Upper lobe of left lung (tissue), 4 donors: ENCODE data around the gene KLHL11.

Source experiments
- EP300 ChIP-seq, 4 donors: sonication (generic); formaldehyde crosslinking; IDR thresholded peaks; one replicate each; pipeline ENCODE4 v1.5.1; 2017; ENCODE audit warnings: antibody characterized with exemption in 4 of 4, control low read depth in 2 of 4
- POLR2A ChIP-seq, 4 donors: fragments of 450-650 bp; IDR thresholded peaks; one replicate each; pipeline ENCODE4 v1.5.1; 2016 to 2017; ENCODE audit warnings: antibody characterized with exemption in 4 of 4, mild to moderate bottlenecking in 2 of 4
- POLR2AphosphoS5 ChIP-seq, 2 donors: sonication (generic); formaldehyde crosslinking; IDR thresholded peaks; one replicate each; pipeline ENCODE4 v1.5.1; 2017; ENCODE audit warnings: antibody characterized with exemption in 2 of 2
- TF ChIP-seq, protein P1 (sequence below), 6 experiments: fragments of 450-650 bp in 4 of 6; fragments of 200-600 bp in 2 of 6; sonication (generic) in 2 of 6; IDR thresholded peaks; one replicate each; pipeline ENCODE4 v1.5.1; 2016 to 2019; ENCODE audit warnings: antibody characterized with exemption in 6 of 6

DNA sequence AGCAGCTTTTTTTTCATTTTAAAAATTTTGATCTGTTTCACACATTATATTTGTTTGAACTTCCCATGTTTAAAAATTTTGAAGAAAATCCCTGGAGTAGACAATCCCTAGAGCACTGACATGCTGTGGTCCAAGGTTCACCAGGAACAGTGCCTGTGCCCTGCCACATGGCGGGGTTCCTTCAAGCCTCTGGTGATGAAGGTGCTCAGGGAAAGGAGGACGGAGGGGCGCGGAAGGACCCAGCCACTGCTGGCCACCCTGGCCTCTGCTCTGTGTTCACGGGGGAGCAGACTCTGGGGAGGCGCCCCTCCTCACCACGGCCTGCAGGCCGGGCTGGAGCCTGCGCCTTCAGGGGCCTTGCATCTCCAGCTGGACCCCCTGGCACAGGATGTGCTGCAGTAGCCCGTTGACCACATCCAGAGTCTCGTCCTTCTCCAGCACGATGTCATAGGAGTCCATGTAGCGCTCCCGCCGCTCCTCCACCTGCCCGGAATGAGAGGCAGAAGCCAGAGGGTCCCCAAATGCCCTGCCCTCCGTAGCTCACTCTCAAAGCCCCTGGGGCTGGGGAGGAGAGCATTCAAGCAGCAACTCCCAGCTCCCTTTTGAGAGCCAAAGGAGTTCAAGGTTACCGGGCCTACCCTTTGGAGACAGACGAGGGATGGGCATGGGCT is 39.9 kb downstream of the KLHL11 start:
- no peak for TF ChIP-seq POLR2AphosphoS5 (IDR thresholded peaks at IDR 0.05)
- TF ChIP-seq, protein P1, sequence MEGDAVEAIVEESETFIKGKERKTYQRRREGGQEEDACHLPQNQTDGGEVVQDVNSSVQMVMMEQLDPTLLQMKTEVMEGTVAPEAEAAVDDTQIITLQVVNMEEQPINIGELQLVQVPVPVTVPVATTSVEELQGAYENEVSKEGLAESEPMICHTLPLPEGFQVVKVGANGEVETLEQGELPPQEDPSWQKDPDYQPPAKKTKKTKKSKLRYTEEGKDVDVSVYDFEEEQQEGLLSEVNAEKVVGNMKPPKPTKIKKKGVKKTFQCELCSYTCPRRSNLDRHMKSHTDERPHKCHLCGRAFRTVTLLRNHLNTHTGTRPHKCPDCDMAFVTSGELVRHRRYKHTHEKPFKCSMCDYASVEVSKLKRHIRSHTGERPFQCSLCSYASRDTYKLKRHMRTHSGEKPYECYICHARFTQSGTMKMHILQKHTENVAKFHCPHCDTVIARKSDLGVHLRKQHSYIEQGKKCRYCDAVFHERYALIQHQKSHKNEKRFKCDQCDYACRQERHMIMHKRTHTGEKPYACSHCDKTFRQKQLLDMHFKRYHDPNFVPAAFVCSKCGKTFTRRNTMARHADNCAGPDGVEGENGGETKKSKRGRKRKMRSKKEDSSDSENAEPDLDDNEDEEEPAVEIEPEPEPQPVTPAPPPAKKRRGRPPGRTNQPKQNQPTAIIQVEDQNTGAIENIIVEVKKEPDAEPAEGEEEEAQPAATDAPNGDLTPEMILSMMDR (IDR thresholded peaks at IDR 0.05), result no peak
- no peak for TF ChIP-seq POLR2A (IDR thresholded peaks at IDR 0.05)
- TF ChIP-seq EP300 (IDR thresholded peaks at IDR 0.05), result no peak
